ENCODE measurements around the gene PRKAA1.
"Not testable (repeated sequence)": the region's sequence is repeated elsewhere in the genome, so short reads cannot be mapped to it uniquely, and the experiment has no call there.

PRKAA1 gene

GRCh38 chr5:40722497-40722911 lies 75.7 kb downstream of the PRKAA1 start:
- DNase-seq (ENCODE audit: low spot score) = not testable (repeated sequence)

GRCh38 chr5:40720069-40720468 lies 78.1 kb downstream of the PRKAA1 start:
- no peak for DNase-seq (ENCODE audit: low spot score)

GRCh38 chr5:40717281-40717680 lies 80.9 kb downstream of the PRKAA1 start:
- DNase-seq (ENCODE audit: low spot score) = no peak

DNA sequence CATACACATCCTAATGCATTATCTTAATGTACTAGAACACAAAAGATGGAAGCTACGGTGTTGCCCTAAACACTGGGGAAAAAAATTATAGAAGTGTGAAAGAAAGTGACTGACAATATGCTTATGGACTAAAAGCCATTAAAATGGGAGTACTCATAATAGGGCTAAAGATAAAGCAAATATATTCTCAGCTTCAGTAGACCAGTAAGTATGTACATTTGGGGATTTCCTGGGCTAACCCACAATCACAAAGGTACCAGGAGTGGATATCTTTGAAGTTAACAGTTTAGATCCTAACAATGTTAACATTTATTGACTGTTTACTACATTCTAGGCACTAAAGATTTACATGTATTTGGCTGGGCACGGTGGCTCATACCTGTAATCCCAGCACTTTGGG lies 81.6 kb downstream of the PRKAA1 start:
- DNase-seq (ENCODE audit: low spot score) = no peak

GRCh38 chr5:40716000-40716399 lies 82.2 kb downstream of the PRKAA1 start:
- DNase-seq (ENCODE audit: low spot score) = no peak

DNA sequence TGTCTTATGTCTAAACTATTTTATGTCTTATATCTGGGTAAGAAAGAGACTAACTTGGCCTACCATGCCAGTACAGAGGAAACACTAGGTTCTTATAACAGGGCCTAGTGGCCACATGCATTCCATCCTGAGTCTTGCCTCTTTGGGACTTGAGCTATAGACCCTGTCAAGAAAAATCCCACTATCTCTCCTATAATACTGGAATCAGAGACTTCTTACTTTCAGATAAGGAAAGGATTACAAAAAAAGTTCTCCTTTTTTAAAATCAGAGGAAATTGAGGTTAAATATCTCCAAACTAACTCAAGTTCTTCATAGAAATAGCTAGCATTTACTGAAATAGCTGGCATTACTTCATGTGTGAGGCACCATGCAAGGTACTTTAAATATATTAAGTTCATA lies 84.2 kb downstream of the PRKAA1 start:
- DNase-seq (ENCODE audit: low spot score) = no peak

- not testable (repeated sequence) for DNase-seq (ENCODE audit: low spot score)
These were observed 87.6 kb downstream of the PRKAA1 start for GRCh38 chr5:40710575-40710974.

Measured in CD4-positive, alpha-beta T cell treated with Interleukin-15 for 4 hours (primary cell).